Heart left ventricle (tissue), 16 donors: ENCODE data around the gene OVCA2. TPM values are rescaled to one million over a fixed set of nuclear protein-coding genes. Genes with fewer than 3 reads are reported as not detected.

Experiments
- ATAC-seq, 4 donors: fragments of 200-7000 bp; cut with Tn5 transposase; one replicate each; pipeline ENCODE4 v1.9.1; 2020 to 2022; ENCODE audit warnings: moderate library complexity in 4 of 4, mild to moderate bottlenecking in 3 of 4, moderate number of reproducible peaks in 1 of 4
- DNase-seq, 5 donors: peaks; one replicate each; pipeline ENCODE4 v3.0.0-alpha.2; 2020
- H3K27ac ChIP-seq, 12 donors: fragments of 200-600 bp; sonication (generic) in 4 of 12; one replicate each; pipeline versions ENCODE4 v1.5.0 to v1.8.0; 2016 to 2022; ENCODE audit warnings: mild to moderate bottlenecking in 2 of 12
- H3K27me3 ChIP-seq, 9 donors: fragments of 200-600 bp; sonication (generic) in 2 of 9; one replicate each; pipeline versions ENCODE4 v1.5.1 to v1.8.0; 2016 to 2022; ENCODE audit warnings: mild to moderate bottlenecking in 3 of 9
- H3K36me3 ChIP-seq, 9 donors: fragments of 200-600 bp; sonication (generic) in 2 of 9; one replicate each; pipeline versions ENCODE4 v1.5.0 to v1.8.0; 2018 to 2022; ENCODE audit warnings: mild to moderate bottlenecking in 2 of 9
- H3K4me1 ChIP-seq, 12 donors: fragments of 200-600 bp; sonication (generic) in 4 of 12; one replicate each; pipeline versions ENCODE4 v1.5.0 to v1.8.0; 2016 to 2022; ENCODE audit warnings: mild to moderate bottlenecking in 3 of 12
- H3K4me3 ChIP-seq, 12 donors: fragments of 200-600 bp; sonication (generic) in 4 of 12; one replicate each; pipeline versions ENCODE4 v1.5.0 to v1.8.0; 2017 to 2022; ENCODE audit warnings: mild to moderate bottlenecking in 9 of 12, moderate library complexity in 4 of 12
- H3K9me3 ChIP-seq, 12 donors: fragments of 200-600 bp; sonication (generic) in 4 of 12; one replicate each; pipeline versions ENCODE4 v1.5.0 to v1.8.0; 2016 to 2022; ENCODE audit warnings: mild to moderate bottlenecking in 1 of 12
- CTCF ChIP-seq, 12 donors: fragments of 200-600 bp; sonication (generic) in 4 of 12; IDR thresholded peaks; one replicate each; pipeline versions ENCODE4 v1.5.0 to v1.8.0; 2018 to 2022; ENCODE audit warnings: antibody characterized with exemption in 12 of 12, mild to moderate bottlenecking in 5 of 12
- POLR2A ChIP-seq, 2 donors: fragments of 450-650 bp; IDR thresholded peaks; one replicate each; pipeline ENCODE4 v1.6.1; 2017; ENCODE audit warnings: antibody characterized with exemption in 2 of 2, mild to moderate bottlenecking in 2 of 2, moderate library complexity in 2 of 2
- WGBS, 4 donors: extraction: QIAGEN DNeasy Blood & Tissue Kit in 2 of 4; methylation state at CpG; one replicate each; pipeline versions ENCODE4 v1.1.5 to v1.1.7; 2013 to 2018; 5-methylcytosine and 5-hydroxymethylcytosine counted together
- intact Hi-C, 10 donors: fragments of 100-400 bp; cut with DNase I; formaldehyde crosslinking; loops; one replicate each; pipeline versions ENCODE4 v1.11.1 to v1.14.2; 2022
- polyA plus RNA-seq, 2 donors: library from polyadenylated mRNA; stranded (reverse); fragments of 200-250 nt; gene quantifications; one replicate each; pipeline ENCODE4 v1.2.3, GENCODE V29; 2013
- total RNA-seq, 9 donors: library from RNA; depleted of rRNA in 2 of 9; stranded (reverse); fragments of >200 nt in 2 of 9; fragmentation: NEBNext Ultra II Directional in 3 of 9; extraction: Animal tissue kit (Norgen Biotek cat#: 25700) in 3 of 9; gene quantifications; one replicate each; pipeline versions ENCODE4 v1.1.0 to v1.2.4, GENCODE V29; 2016 to 2023
- donor health status: ischemic (EF 13 %, LVEDD 7.1; RV severe dilation, severe dysfunction).
- donor health status: healthy with polysubstance abuse.
- donor health status: DM: no; HTN: yes; CAD: no.
- donor health status: DM: no; HTN: no; CAD: no.
- donor health status: ischemic (EF 25% LVEDD 6.9; RV normal size, moderate dysfunction).
- donor health status: ischemic (EF 25% LVEDD 5.7; RV mildly dilated, moderate dysfunction).
- donor health status: healthy.
- donor health status: DM: yes; HTN: yes; CAD: no.
- donor health status: ischemic (EF 35%, LVEDD 5.7; RV mildly dilated, moderate dysfunction).
- donor health status: nonischemic (EF 11% LVEDD 7.7; RV severe dilation, severe dysfunction).
- donor health status: DM: yes; HTN: yes; CAD: no.
- donor health status: PGD.
- donor health status: ischemic (EF 29% LVEDD 5.4; RV normal size, mild dysfunction).
- donor health status: nonischemic (EF 23%, LVEDD 6.1; RV moderate dilation, normal function).

The OVCA2 gene
- total and polyA plus RNA-seq, 11 donors: 16.0 to 52.4 (median 22.0) TPM

GRCh38 chr17:2025220-2025621 is 16.6 kb upstream of the OVCA2 start, which contains the start of gene RTN4RL1:
Gene RTN4RL1 (minus strand): TSS chr17:2025334. CDS start chr17:2024865, 469 bp downstream.
- 0 to 1% (median 0%) methylated on average over 29 to 47 of the region's 47 CpGs for WGBS, 4 donors
- H3K4me3 ChIP-seq: peak within 1 kb of the TSS; percentile 35 to 85 (median 62)
- intact Hi-C loops: loop anchor here in 5 of 10 donors (1.0 to 10.0 kb wide), 9 partner anchors 53 to 373 kb away; partner anchors contain the start of gene WDR81 (in 1 of the 5)
- H3K27ac ChIP-seq: peak within 1 kb of the TSS in 11 of 12 donors; percentile 39 to 88 (median 64)
- TF ChIP-seq CTCF (IDR thresholded peaks at IDR 0.05) (no peak), POLR2A (IDR thresholded peaks at IDR 0.05) (no peak)
- no peaks in the 10 kb centered on the region for H3K36me3 ChIP-seq
- no peaks in the 10 kb centered on the region for H3K9me3 ChIP-seq
- ATAC-seq (peak in 3 of 4 donors; percentile 12 to 67 (median 61)), DNase-seq (peak; percentile 64 to 82 (median 73))
- peaks cover 3 to 47% (median 29%) of the 10 kb centered on the region in 12 donors for H3K4me1 ChIP-seq
- peaks cover 0 to 51% (median 0%) of the 10 kb centered on the region in 9 donors for H3K27me3 ChIP-seq

GRCh38 chr17:2025622-2026309 is 16.1 kb upstream of the OVCA2 start:
- ATAC-seq (peak; percentile 38 to 65 (median 58)), DNase-seq (peak; percentile 75 to 85 (median 81))
- WGBS, 4 donors: 1 to 2% (median 1%) methylated on average over 17 to 55 of the region's 55 CpGs
- no peaks in the 10 kb centered on the region for H3K36me3 ChIP-seq
- H3K27ac ChIP-seq: peak overlapping the region in 11 of 12 donors; percentile 39 to 88 (median 64)
- H3K27me3 ChIP-seq: peaks cover 0 to 51% (median 0%) of the 10 kb centered on the region in 9 donors
- peaks cover 5 to 51% (median 30%) of the 10 kb centered on the region in 12 donors for H3K4me1 ChIP-seq
- H3K4me3 ChIP-seq: peak overlapping the region; percentile 35 to 85 (median 62)
- intact Hi-C loops: loop anchor here (1.0 to 10.0 kb wide), 12 partner anchors 53 to 373 kb away; partner anchors contain the start of gene WDR81 (in 1 of the 10)
- H3K9me3 ChIP-seq: no peaks in the 10 kb centered on the region
- TF ChIP-seq CTCF (IDR thresholded peaks at IDR 0.05) (peak; percentile 50 to 84 (median 72)), POLR2A (IDR thresholded peaks at IDR 0.05) (no peak)

- peaks cover 0 to 50% (median 0%) of the 10 kb centered on the region in 9 donors for H3K27me3 ChIP-seq
Measured at GRCh38 chr17:2027528-2028233, 14.1 kb upstream of the OVCA2 start.

More at GRCh38 chr17:2027528-2028233, 14.1 kb upstream of the OVCA2 start:
- 53 to 60% (median 54%) methylated on average over 11 of the region's 11 CpGs for WGBS, 4 donors
- H3K4me1 ChIP-seq: peaks cover 10 to 67% (median 39%) of the 10 kb centered on the region in 12 donors
- no peak for TF ChIP-seq CTCF (IDR thresholded peaks at IDR 0.05)
- TF ChIP-seq POLR2A (IDR thresholded peaks at IDR 0.05): no peak
- peaks cover 0 to 4% (median 0%) of the 10 kb centered on the region in 9 donors for H3K36me3 ChIP-seq
- ATAC-seq: no peak
- DNase-seq: no peak
- H3K4me3 ChIP-seq: no peak overlapping the region
- no peaks in the 10 kb centered on the region for H3K9me3 ChIP-seq
- intact Hi-C loops: loop anchor here in 4 of 10 donors (2.0 to 10.0 kb wide), 9 partner anchors 55 to 375 kb away; partner anchors contain the start of gene WDR81 (in 1 of the 4)
- no peak overlapping the region for H3K27ac ChIP-seq
